GM12872 (cell line): ENCODE data around the gene ANO10.

Experiments used
- TF ChIP-seq, protein P1 (sequence below): IDR thresholded peaks from 3 replicates; pipeline ENCODE4 v1.5.1; 2011; ENCODE audit warnings: low read depth, mild to moderate bottlenecking, low read length, moderate library complexity; ENCODE audit not compliant: insufficient read depth

The ANO10 gene

DNA sequence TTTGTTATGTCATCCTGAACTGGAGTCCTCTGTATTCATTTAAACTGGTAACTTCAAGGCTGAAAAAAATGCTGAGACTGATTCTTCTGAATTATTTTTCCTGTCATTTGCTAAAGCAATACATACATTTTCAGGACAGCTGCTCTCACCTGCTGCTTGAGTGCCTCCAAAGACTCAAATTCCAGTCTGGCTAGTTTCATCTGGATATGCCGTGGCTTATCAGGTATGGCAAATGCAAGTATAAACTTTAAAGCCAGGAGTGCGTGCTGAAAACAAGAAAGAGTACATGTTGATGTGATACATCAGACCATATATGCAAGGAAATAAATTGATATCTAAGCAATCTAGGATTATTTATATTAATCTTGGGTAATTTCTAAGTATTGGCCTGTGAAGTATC is 189.3 kb downstream of the ANO10 start:
- TF ChIP-seq, protein P1, sequence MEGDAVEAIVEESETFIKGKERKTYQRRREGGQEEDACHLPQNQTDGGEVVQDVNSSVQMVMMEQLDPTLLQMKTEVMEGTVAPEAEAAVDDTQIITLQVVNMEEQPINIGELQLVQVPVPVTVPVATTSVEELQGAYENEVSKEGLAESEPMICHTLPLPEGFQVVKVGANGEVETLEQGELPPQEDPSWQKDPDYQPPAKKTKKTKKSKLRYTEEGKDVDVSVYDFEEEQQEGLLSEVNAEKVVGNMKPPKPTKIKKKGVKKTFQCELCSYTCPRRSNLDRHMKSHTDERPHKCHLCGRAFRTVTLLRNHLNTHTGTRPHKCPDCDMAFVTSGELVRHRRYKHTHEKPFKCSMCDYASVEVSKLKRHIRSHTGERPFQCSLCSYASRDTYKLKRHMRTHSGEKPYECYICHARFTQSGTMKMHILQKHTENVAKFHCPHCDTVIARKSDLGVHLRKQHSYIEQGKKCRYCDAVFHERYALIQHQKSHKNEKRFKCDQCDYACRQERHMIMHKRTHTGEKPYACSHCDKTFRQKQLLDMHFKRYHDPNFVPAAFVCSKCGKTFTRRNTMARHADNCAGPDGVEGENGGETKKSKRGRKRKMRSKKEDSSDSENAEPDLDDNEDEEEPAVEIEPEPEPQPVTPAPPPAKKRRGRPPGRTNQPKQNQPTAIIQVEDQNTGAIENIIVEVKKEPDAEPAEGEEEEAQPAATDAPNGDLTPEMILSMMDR = no peak

DNA sequence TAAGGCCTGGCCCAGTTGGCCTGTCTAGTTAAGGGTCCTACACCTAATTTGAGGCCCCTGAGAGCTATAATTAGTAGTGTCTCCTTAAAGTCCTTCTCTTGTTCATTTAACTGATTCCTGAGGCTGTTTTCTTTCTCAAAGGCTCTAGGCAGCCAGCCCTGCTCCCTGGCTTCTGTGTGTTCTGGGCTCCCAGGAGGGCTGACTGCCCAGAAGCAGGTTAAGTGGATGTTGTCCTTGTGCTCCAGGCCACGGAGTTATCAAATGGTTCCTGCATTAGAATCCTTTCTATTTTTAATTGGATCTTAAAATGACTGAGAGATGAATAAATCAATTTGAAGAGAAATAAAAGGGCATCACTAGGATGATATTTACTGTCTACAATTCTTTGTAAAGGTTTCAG is 195.4 kb downstream of the ANO10 start:
- TF ChIP-seq, protein P1 = no peak

DNA sequence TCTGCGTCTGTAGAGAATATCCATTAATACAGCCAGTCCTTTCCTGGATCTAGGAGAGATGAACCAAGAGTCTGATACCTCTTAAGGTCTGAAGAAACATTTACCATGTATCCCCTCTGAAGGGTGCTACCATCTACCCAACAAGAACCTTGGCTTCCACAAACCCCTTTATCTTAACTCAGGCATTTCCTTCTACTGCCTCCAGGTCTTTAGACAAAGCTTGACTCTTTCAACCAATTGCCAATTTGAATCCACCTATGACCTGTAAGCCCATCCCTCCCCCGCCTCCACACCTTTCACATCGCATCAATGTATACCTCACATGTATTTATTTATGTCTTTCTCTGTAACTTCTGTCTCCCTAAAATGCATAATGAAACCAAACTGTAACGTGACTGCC is 196.0 kb downstream of the ANO10 start:
- TF ChIP-seq, protein P1 = no peak

DNA sequence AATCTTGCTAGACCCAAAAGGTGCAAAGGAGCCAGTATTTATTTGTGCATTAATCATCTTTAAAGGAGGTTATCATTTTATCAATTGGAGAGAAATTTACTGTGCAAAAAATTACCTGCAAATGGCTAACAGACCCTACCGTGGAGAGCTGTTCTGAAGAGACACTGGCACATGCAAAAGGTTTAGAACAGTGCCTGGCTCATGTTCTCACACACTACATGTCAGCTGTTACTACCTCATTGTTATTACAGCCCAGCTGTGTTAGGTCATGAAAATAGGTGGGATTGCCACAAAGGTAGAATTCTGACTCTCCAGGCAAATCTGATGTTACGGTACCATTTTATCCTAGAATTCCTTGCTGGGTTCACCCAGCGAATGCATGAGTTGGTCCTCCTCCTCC is 198.2 kb downstream of the ANO10 start:
- TF ChIP-seq, protein P1 = no peak

DNA sequence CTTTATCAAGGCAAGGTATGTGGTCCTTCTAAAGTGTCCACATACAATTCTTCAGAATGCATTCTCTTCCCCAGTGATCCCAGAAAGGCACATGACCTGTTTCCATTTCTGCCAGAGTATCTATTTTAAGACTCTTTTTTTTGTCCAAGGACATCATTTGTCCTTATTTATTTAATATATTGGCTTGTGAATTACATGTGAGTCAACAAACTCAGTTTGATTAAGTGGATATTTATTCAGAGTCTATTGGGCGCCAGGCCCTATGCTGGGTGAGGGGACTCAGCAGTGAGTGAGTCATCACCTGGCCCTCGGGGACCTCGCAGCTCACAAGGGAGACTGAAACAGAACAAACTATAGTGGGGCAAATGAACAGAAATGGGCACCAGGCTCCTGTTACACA is 198.7 kb downstream of the ANO10 start:
- TF ChIP-seq, protein P1 = no peak

DNA sequence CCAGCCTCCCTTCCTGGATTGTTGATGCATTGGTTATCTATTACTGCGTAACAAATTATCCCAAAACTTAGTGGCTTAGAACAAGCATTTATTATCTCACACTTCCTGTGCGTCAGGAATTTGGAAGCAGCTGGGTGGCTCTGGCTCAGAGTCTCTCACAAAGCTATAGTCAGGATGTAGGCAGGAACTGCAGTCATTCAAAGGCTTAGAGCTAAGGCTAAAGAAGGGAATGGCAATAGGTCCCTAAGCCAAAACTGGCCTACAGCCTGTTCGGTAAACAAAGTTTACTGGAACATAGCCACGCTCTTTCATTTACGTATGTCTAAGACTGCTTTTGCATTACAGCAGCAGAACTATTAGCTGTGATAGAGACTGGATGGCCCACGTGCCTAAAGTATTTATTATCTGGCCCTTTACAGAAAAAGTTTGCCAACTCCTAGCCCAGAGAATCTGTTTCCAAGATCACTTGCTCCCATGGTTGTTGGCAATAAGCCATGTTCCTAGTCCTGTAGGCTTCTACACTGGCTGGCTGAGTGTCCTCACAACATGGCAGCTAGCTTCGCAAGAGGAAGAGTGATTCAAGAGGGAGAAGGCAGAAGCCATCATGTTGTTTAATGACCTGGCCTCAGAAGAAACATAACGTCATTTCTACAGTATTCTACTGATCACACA is 203.1 kb downstream of the ANO10 start:
- TF ChIP-seq, protein P1 = no peak

DNA sequence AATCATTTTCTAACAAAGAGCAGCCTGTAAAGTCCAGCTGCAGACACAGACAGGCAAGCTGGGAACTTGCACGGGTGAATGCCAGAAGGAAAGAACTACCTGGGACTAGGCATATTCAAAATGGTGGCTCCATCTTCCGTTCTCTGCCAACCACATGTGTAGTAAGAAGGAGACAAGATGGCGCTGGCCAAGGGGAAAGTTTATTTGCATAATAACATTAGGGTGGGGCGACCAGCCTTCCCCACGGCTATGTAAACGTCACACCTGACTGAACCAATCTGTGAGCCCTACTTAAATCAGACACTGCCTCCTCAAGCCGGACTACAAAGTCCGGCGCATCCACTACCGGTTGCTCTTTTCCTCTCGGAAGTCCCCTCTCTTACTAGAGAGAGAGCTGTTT is 204.7 kb downstream of the ANO10 start:
- TF ChIP-seq, protein P1 = no peak
